A549 treated with RU486 at 1 μM for 4 hours (cell line): ENCODE measurements around the gene C9orf153. TPM values are rescaled to one million over a fixed set of nuclear protein-coding genes. Genes with fewer than 3 reads are reported as not detected.

Source experiments
- total RNA-seq: library from RNA; stranded (reverse); fragments of 200-300 nt; extraction: Qiagen RNA extraction; gene quantifications from 5 replicates; pipeline ENCODE4 v1.2.3, GENCODE V29; 2022; ENCODE audit warnings: low read depth

The C9orf153 gene
- total RNA-seq = 0.23 to 0.43 TPM in 2 of 5 replicates, not detected in the others

DNA sequence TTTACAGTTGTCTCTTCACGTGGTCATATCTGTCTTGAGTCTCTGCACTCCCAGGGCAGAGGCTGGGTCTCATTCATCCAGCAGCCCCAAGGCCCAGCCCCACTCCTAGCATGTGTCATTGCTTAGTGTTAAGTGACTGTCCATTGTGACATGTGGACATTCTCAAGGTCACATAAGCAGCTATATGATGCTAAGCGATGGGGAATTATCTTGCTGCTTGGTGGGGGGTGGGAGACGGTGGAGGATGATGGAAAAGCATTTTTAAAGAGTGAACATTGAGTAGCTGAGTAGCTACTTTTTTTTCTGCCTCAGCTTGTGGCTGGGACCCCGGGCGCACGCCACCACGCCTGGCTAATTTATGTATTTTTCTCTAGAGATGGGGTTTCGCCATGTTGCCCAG, at the start of gene C9orf153:
C9orf153 (minus strand) TSS at position 101 of the 400 bp plus-strand sequence. CDS start 30,054 bp downstream, outside the sequence.

DNA sequence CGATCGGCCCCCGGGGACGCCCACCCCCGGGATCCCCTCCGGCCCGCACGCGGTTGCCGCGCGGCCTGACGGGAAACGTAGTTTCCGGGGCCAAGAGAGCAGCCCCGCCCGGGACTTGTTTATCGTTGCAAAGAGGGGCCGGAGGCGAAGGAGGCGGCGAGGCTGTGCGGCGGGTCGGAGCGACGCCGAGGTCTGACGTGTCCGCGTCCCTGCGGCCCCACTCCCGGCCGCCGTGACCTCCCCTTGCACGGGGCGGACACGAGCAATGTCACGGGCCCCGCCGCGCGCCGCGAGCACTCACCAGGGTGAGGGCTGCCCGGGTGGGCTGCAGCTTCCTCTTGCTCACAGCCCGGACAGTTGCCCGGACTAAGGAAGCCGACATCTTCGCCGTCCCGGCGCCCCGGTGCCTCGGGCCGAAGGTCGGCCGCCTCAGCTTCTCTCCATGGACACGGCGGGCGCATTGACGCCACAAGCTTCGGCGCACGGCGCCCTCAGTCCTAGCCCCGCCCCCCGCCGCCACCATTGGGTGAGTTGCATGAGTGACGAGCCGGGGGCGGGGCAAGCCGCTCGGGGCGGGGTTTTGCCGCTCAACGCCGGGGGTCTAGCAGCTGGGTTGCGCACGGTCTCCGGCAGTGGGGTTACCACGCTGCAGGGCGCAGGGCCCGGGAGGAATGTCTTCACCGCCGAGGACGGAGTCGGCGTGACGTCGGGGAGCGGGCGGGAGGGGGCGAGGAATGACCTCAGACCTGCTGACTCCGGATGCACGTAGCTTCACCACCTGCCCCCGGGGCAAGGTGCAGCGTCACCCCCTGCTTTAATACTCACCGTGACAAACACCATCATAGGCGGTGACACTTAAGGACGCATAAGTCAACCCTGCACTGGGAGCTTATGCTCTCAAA, 22.9 kb upstream of the C9orf153 start, which contains the start of gene ISCA1:
ISCA1 (minus strand) TSS at position 462 of the 902 bp plus-strand sequence; CDS start at position 382, 80 bp downstream.

Other genes starting within 250 kb of the C9orf153 start
- 107 to 118 TPM (median 115 TPM) in 5 replicates for gene GOLM1, start 160.1 kb downstream of the C9orf153 start, total RNA-seq
- gene ISCA1, start 22.9 kb upstream of the C9orf153 start, total RNA-seq = 31.3 to 55.4 TPM (median 47.1 TPM) in 5 replicates
- 6.6 to 11.0 TPM (median 9.7 TPM) in 5 replicates for gene TUT7, start 94.8 kb upstream of the C9orf153 start, total RNA-seq